Fibroblast of villous mesenchyme (primary cell): Measurements from ENCODE around the gene AKAP12. TPM values are rescaled to one million over a fixed set of nuclear protein-coding genes. Genes with fewer than 3 reads are reported as not detected.

Source experiments
- DNase-seq: peaks from one replicate; pipeline ENCODE4 v3.0.0-alpha.2; 2010; ENCODE audit warnings: low read depth
- H3K4me3 ChIP-seq: 2 replicates; pipeline ENCODE4 v1.5.1; 2011; ENCODE audit warnings: low read depth, mild to moderate bottlenecking, low read length
- total RNA-seq: library from RNA; depleted of rRNA; stranded (reverse); fragments of >200 nt; gene quantifications from 2 replicates; pipeline ENCODE4 v1.2.3, GENCODE V29; 2012
- TF ChIP-seq, protein P1 (sequence below): IDR thresholded peaks from 2 replicates; pipeline ENCODE4 v1.5.1; 2012; ENCODE audit warnings: low read depth, mild to moderate bottlenecking, low read length; ENCODE audit not compliant: insufficient read depth

Gene AKAP12
- total RNA-seq, 1 donor = 123 TPM

- TF ChIP-seq, protein P1, sequence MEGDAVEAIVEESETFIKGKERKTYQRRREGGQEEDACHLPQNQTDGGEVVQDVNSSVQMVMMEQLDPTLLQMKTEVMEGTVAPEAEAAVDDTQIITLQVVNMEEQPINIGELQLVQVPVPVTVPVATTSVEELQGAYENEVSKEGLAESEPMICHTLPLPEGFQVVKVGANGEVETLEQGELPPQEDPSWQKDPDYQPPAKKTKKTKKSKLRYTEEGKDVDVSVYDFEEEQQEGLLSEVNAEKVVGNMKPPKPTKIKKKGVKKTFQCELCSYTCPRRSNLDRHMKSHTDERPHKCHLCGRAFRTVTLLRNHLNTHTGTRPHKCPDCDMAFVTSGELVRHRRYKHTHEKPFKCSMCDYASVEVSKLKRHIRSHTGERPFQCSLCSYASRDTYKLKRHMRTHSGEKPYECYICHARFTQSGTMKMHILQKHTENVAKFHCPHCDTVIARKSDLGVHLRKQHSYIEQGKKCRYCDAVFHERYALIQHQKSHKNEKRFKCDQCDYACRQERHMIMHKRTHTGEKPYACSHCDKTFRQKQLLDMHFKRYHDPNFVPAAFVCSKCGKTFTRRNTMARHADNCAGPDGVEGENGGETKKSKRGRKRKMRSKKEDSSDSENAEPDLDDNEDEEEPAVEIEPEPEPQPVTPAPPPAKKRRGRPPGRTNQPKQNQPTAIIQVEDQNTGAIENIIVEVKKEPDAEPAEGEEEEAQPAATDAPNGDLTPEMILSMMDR = no peak
- H3K4me3 ChIP-seq = no peak overlapping the region
- DNase-seq = peak; percentile 48
These were observed 134.4 kb downstream of the AKAP12 start for GRCh38 chr6:151374036-151374683.

- H3K4me3 ChIP-seq = no peak overlapping the region
- TF ChIP-seq, protein P1 = no peak
- DNase-seq = no peak
These were observed 136.1 kb downstream of the AKAP12 start for GRCh38 chr6:151375833-151376232.

DNA sequence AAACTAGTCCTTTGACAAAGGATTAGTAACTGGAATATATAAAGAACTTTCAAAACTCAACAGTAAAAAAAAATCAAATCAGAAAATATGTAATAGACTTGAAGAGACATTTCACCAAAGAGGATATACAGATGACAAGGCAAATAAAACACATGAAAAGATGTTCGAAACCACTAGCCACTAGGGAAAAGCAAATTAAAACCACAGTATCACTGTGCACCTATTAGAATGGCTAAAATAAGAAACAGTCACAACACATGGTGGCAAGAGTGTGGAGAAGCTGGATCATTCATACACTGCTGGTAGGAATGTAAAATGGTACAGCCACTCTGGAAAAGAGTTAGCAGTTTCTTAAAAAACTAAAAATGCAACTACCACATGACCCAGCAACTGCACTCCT is 136.7 kb downstream of the AKAP12 start:
- H3K4me3 ChIP-seq = no peak overlapping the region
- TF ChIP-seq, protein P1 = peak; percentile 8
- no peak for DNase-seq

DNA sequence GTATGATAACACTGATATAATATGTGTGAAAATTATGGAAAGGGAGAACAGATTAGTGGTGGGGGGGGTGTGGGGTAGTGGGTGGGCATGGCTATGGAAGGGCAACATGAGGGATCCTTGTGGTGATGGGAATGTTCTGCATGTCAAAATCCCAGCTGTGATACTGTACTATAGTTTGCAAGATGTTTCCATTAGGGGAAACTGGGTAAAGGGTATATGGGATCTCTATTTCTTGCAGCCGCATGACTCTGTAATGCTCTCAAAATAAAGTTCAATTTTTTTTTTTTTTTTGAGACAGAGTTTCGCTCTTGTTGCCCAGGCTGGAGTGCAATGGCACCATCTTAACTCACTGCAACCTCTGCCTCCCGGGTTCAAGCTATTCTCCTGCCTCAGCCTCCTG is 137.3 kb downstream of the AKAP12 start:
- H3K4me3 ChIP-seq = no peak overlapping the region
- TF ChIP-seq, protein P1 = no peak
- DNase-seq = no peak

- TF ChIP-seq, protein P1 = no peak
- peak overlapping the region; percentile 29 for H3K4me3 ChIP-seq
- no peak for DNase-seq
These were observed 140.4 kb downstream of the AKAP12 start for GRCh38 chr6:151379933-151380847.

- no peak overlapping the region for H3K4me3 ChIP-seq
- DNase-seq = no peak
- TF ChIP-seq, protein P1 = no peak
These were observed 141.1 kb downstream of the AKAP12 start for GRCh38 chr6:151380848-151381205.
